HFFc6 (cell line): ENCODE results near the gene SMARCB1. TPM values are rescaled to one million over a fixed set of nuclear protein-coding genes. Genes with fewer than 3 reads are reported as not detected.

Experiments
- DNase-seq: peaks from one replicate; pipeline ENCODE4 v3.0.0-alpha.2; 2018
- H3K27ac Mint-ChIP-seq: 2 replicates; pipeline ENCODE4 v1.8.0; 2020; ENCODE audit warnings: mild to moderate bottlenecking, mixed read lengths
- H3K27me3 Mint-ChIP-seq: 2 replicates; pipeline ENCODE4 v1.8.0; 2021; ENCODE audit warnings: mild to moderate bottlenecking, moderate library complexity, mixed read lengths; ENCODE audit not compliant: insufficient read depth
- H3K36me3 Mint-ChIP-seq: 2 replicates; pipeline ENCODE4 v1.8.0; 2021; ENCODE audit warnings: low read depth, mixed read lengths
- H3K4me1 Mint-ChIP-seq: 2 replicates; pipeline ENCODE4 v1.8.0; 2020; ENCODE audit warnings: low read depth, mixed read lengths
- H3K4me3 Mint-ChIP-seq: 2 replicates; pipeline ENCODE4 v1.8.0; 2020; ENCODE audit warnings: mild to moderate bottlenecking, moderate library complexity, mixed read lengths
- H3K9me3 Mint-ChIP-seq: 2 replicates; pipeline ENCODE4 v1.8.0; 2020; ENCODE audit warnings: mild to moderate bottlenecking, mixed read lengths
- total RNA-seq, 6 experiments: library from RNA; stranded (reverse); fragmentation: NEBNext Ultra II Directional; extraction: Animal tissue kit (Norgen Biotek cat#: 25700); gene quantifications; 2 replicates in 1 of 6; 3 replicates in 5 of 6; pipeline ENCODE4 v1.2.3, GENCODE V29; 2021
- TF ChIP-seq, protein P1 (sequence below): fragments of 200-600 bp; sonication (generic); IDR thresholded peaks from 2 replicates; pipeline ENCODE4 v1.5.0; 2021; ENCODE audit warnings: antibody characterized with exemption, mild to moderate bottlenecking

Gene SMARCB1
- total RNA-seq, 6 experiments from 2014 or later: 91.5 to 101 (median 97.3) TPM

DNA sequence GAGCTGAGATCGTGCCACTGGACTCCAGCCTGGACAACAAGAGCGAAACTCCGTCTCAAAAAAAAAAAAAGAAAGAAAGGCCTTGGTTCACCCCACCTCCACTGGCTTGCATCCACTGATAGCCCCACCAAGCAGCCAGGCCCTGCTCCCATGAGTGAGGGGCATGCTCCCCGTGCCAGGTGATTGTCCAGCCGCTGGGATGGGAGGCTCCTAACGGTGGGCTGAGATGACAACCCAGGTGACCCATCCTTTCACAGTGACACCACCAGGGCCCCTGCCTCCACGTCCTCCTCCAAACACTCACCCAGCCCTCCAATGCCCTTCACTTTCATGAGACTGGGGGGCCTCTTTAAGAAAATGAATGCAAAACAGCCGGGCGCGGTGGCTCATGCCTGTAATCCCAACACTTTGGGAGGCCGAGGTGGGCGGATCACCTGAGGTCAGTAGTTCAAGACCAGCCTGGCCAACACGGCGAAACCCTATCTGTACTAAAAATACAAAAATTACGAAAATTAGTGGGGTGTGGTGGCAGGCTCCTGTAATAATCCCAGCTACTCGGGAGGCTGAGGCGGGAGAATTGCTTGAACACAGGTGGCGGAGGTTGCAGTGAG is 60.6 kb downstream of the SMARCB1 start:
- TF ChIP-seq, protein P1, sequence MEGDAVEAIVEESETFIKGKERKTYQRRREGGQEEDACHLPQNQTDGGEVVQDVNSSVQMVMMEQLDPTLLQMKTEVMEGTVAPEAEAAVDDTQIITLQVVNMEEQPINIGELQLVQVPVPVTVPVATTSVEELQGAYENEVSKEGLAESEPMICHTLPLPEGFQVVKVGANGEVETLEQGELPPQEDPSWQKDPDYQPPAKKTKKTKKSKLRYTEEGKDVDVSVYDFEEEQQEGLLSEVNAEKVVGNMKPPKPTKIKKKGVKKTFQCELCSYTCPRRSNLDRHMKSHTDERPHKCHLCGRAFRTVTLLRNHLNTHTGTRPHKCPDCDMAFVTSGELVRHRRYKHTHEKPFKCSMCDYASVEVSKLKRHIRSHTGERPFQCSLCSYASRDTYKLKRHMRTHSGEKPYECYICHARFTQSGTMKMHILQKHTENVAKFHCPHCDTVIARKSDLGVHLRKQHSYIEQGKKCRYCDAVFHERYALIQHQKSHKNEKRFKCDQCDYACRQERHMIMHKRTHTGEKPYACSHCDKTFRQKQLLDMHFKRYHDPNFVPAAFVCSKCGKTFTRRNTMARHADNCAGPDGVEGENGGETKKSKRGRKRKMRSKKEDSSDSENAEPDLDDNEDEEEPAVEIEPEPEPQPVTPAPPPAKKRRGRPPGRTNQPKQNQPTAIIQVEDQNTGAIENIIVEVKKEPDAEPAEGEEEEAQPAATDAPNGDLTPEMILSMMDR: no peak
- Mint-ChIP-seq H3K9me3 (no peaks in the 10 kb centered on the region), H3K27me3 (peaks cover 2% of the 10 kb centered on the region), H3K27ac (no peak overlapping the region), H3K36me3 (no peaks in the 10 kb centered on the region), H3K4me1 (peaks cover 25% of the 10 kb centered on the region), H3K4me3 (no peak overlapping the region)
- DNase-seq: no peak

DNA sequence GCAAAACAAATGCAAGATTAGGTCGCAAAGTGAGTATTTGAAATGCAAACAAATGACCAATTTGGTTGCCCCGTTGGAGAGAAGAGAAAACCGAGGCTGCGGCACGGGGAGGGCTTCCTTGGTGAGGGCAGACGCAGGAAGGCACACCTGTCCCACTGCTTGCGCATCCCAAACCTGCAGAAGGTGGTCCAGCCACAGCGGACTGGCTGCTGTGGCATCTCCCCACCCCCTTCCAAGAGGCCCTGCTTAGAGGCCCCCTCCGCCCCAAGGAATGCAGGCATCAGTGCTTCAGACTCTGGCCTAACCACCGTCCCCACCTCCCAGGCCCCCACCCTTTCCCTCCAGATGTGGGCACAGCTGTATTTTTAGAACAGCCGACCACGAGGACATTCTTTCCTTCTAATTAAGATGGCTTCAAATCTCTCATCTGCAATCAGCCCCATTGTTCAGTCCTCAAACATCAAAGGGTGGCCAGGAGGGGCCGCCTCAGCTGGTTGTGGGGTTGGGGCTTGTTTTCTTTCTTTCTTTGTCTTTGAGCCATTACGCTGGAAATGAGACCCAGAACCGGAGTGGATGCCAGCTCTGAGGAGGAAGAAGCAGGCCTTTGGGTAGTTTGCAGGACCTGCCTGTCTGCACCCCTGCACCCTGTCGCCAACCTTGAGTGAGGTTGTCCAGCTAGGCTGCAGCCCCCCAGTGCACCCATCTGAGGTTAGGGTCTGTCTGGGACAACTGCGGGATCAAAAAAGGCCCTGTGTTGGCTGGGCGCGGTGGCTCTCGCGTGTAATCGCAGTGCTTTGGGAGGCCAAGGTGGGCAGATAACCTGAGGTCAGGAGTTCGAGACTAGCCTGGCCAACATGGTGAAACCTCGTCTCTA is 61.5 kb downstream of the SMARCB1 start:
- DNase-seq: no peak
- no peaks in the 10 kb centered on the region for H3K36me3 Mint-ChIP-seq
- no peaks in the 10 kb centered on the region for H3K9me3 Mint-ChIP-seq
- TF ChIP-seq, protein P1: no peak
- no peak overlapping the region for H3K27ac Mint-ChIP-seq
- H3K4me1 Mint-ChIP-seq: peaks cover 25% of the 10 kb centered on the region
- no peaks in the 10 kb centered on the region; the same call in none of the 2 replicates for H3K27me3 Mint-ChIP-seq
- H3K4me3 Mint-ChIP-seq: no peak overlapping the region

DNA sequence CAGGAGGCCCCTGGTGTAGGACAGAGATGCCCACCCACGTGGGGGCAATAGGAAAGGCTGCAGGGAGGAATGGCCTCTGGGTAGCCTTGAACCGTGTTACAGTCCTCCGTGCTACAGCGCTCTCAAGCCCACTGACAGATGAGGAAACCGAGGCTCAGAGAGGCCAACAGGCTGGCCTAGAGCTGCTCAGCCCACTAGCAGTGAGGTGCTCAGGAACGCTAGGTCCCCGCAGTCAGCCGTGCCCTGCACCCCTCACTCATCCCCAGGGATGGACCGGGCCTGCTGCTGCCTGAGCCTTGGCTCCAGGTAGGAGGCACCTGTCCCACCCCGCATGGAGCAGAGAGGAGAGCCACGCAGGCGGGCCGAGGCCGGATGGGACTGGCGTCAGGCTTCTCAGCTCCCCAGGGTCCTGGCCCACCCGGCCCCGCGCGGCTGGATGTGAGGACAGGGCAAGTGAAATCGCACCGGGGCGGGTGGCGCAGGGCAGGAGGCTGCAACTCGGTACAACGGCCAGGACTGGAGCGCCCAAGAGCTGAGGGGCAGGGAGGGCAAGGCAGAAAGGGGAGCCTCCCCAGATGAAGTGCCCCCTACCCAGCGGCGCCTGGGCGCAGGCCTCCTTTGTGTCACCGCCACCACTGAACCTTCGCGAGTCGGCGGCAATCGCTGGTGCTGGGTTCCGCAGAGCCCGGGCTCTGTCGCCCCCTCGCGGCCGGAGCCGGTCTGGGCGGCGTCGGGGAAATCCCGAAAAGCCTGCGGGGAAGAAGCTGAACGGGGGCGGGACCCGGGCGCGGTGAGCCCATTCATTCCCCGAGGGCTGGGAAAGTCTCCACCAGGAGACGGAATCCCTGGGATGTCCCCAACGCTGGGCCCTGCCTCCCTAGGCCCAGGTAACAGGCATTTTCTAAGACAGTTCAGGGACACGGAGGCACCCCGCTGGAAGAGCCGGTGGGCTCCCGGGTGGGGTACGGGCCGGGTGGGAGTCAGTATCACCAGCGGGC is 62.5 kb downstream of the SMARCB1 start:
- H3K27me3 Mint-ChIP-seq: peaks cover 2% of the 10 kb centered on the region
- DNase-seq: peak; percentile 61

DNA sequence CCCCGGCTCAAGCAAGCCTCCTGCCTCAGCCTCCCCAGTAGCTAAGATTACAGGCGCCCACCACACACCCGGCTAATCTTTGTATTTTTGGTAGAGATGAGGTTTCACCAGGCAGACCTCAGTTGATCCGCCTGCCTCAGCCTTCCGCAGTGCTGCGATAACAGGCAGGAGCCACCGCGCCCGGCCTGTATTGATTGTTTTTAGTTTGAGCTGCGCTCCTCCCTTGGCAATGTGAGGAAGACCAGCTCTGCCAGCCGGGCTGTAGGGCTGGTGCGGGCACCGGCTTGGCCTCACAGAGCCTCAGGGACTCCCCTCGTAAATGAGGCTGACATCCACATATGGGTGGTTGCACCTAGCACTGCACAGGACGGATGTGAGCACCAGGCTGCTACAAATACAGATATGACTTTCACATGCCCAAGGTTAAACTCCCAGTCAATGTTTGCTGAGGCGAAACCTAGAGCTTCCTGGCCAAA is 63.4 kb downstream of the SMARCB1 start:
- TF ChIP-seq, protein P1: no peak
- Mint-ChIP-seq H3K27me3 (peaks cover 2% of the 10 kb centered on the region), H3K9me3 (no peaks in the 10 kb centered on the region), H3K27ac (no peak overlapping the region), H3K4me1 (peaks cover 16% of the 10 kb centered on the region), H3K4me3 (no peak overlapping the region), H3K36me3 (no peaks in the 10 kb centered on the region)
- DNase-seq: no peak

More for the DNA sequence above, 62.5 kb downstream of the SMARCB1 start:
- peaks cover 23% of the 10 kb centered on the region for H3K4me1 Mint-ChIP-seq
- no peak overlapping the region for H3K4me3 Mint-ChIP-seq
- H3K36me3 Mint-ChIP-seq: no peaks in the 10 kb centered on the region
- H3K9me3 Mint-ChIP-seq: no peaks in the 10 kb centered on the region
- TF ChIP-seq, protein P1: peak; percentile 100
- H3K27ac Mint-ChIP-seq: no peak overlapping the region
